HepG2 (cell line): ENCODE measurements around the gene MRPL42. TPM values are rescaled to one million over a fixed set of nuclear protein-coding genes. Genes with fewer than 3 reads are reported as not detected.

Experiments
- ATAC-seq: fragments of 200-7000 bp; cut with Tn5 transposase; 3 replicates; pipeline ENCODE4 v1.9.1; 2020; ENCODE audit warnings: mild to moderate bottlenecking, moderate library complexity
- BruUV-seq: library from RNA; stranded (reverse); fragments of 400-500 nt; replicated peaks from 2 replicates; lab custom pipeline; 2021; lab: Mats Ljungman, UMichigan
- CTCF ChIA-PET: fragments of 300-600 bp; formaldehyde crosslinking; extraction: SDS; loops from one replicate; lab custom pipeline; 2021; ENCODE audit warnings: low total read pairs, inconsistent platforms, low intra/inter-chr PET ratio; lab: Yijun Ruan, JAX
- POLR2A ChIA-PET: fragments of 350-600 bp; sonication (Branson Sonifier 250); formaldehyde crosslinking; loops from one replicate; lab custom pipeline; 2020; ENCODE audit warnings: antibody characterized with exemption, inconsistent platforms; lab: Yijun Ruan, JAX
- DNase-seq: peaks from one replicate; pipeline ENCODE4 v3.0.0-alpha.2; 2015; ENCODE audit warnings: low spot score
- FAIRE-seq: peaks from 3 replicates; lab custom pipeline; 2011; peaks lifted over from hg19 to GRCh38; lab: Jason Lieb, UNC
- H2AFZ ChIP-seq: one replicate; pipeline ENCODE4 v1.6.1; 2011; ENCODE audit warnings: low read length, inconsistent platforms
- H3K27ac ChIP-seq: fragments of 300-600 bp; 3 replicates; pipeline ENCODE4 v1.8.0; 2011; ENCODE audit warnings: mixed run types, mild to moderate bottlenecking, mixed read lengths, low read length, inconsistent platforms; ENCODE audit not compliant: insufficient read depth; ENCODE audit errors: extremely low read length
- H3K27me3 ChIP-seq, 2 experiments: fragments of 200-600 bp in 1 of 2; 2 replicates in 1 of 2; 3 replicates in 1 of 2; pipeline versions ENCODE4 v1.6.0 to v1.8.0; 2011; ENCODE audit warnings: low read length in 2 of 2, mild to moderate bottlenecking in 2 of 2, moderate library complexity in 2 of 2, inconsistent platforms in 1 of 2; ENCODE audit not compliant: insufficient read depth in 2 of 2, control insufficient read depth in 1 of 2
- H3K36me3 ChIP-seq, 2 experiments: fragments of 200-600 bp in 1 of 2; replicated peaks in 1 of 2; 2 replicates in 1 of 2; 3 replicates in 1 of 2; pipeline versions ENCODE4 v1.5.1 to v1.8.0; 2011; ENCODE audit warnings: low read length in 2 of 2, inconsistent platforms in 1 of 2; ENCODE audit not compliant: insufficient read depth in 2 of 2, control insufficient read depth in 1 of 2
- H3K4me1 ChIP-seq: 2 replicates; pipeline ENCODE4 v1.5.1; 2012; ENCODE audit warnings: low read length, inconsistent platforms; ENCODE audit not compliant: insufficient read depth
- H3K4me2 ChIP-seq: 2 replicates; pipeline ENCODE4 v1.6.0; 2011; ENCODE audit warnings: low read depth, low read length, inconsistent platforms
- H3K4me3 ChIP-seq, 3 experiments: fragments of 200-600 bp in 1 of 3; sonication (generic), shearing (Covaris generic) in 1 of 3; replicated peaks in 1 of 3; 2 replicates each; pipeline ENCODE4 v1.5.1; 2011 to 2016; ENCODE audit warnings: low read length in 3 of 3, inconsistent platforms in 2 of 3, low read depth in 2 of 3, mild to moderate bottlenecking in 2 of 3, control low read depth in 1 of 3, mixed read lengths in 1 of 3; ENCODE audit not compliant: insufficient read depth in 1 of 3
- H3K79me2 ChIP-seq: one replicate; pipeline ENCODE4 v1.6.1; 2011; ENCODE audit warnings: low read length, inconsistent platforms; ENCODE audit not compliant: insufficient read depth
- H3K9ac ChIP-seq: 2 replicates; pipeline ENCODE4 v1.6.0; 2011; ENCODE audit warnings: mild to moderate bottlenecking, low read depth, low read length, inconsistent platforms; ENCODE audit not compliant: insufficient read depth
- H3K9me3 ChIP-seq: 2 replicates; pipeline ENCODE4 v1.5.1; 2012; ENCODE audit warnings: mild to moderate bottlenecking, low read length
- H4K20me1 ChIP-seq: 2 replicates; pipeline ENCODE4 v1.6.0; 2011; ENCODE audit warnings: inconsistent platforms, mild to moderate bottlenecking, low read length, moderate library complexity; ENCODE audit not compliant: insufficient read depth
- HES4 ChIP-seq: sonication (generic); formaldehyde crosslinking; IDR thresholded peaks from 2 replicates; pipeline ENCODE4 v1.9.0; 2021; ENCODE audit warnings: mild to moderate bottlenecking, missing genetic modification reagents, borderline replicate concordance
- HNRNPUL1 ChIP-seq: fragments of 200-400 bp; formaldehyde crosslinking; IDR thresholded peaks from 2 replicates; pipeline ENCODE4 v1.6.1; 2017; ENCODE audit warnings: low read depth, mild to moderate bottlenecking, low read length, moderate library complexity
- HOXA9 ChIP-seq: sonication (generic); formaldehyde crosslinking; IDR thresholded peaks from 2 replicates; pipeline ENCODE4 v1.8.1; 2022; ENCODE audit warnings: missing genetic modification reagents, mild to moderate bottlenecking, moderate library complexity, borderline replicate concordance
- MBNL3 ChIP-seq: fragments of 250-450 bp; sonication (Bioruptor Pico); conservative IDR thresholded peaks from 2 replicates; pipeline ENCODE4 v1.8.0; 2022; ENCODE audit warnings: mild to moderate bottlenecking, inconsistent platforms
- RARG ChIP-seq: sonication (generic); formaldehyde crosslinking; IDR thresholded peaks from 2 replicates; pipeline ENCODE4 v1.4.0; 2020; ENCODE audit warnings: low read depth, mild to moderate bottlenecking, missing genetic modification reagents
- ZNF253 ChIP-seq: sonication (generic); formaldehyde crosslinking; IDR thresholded peaks from 2 replicates; pipeline ENCODE4 v1.8.0; 2022; ENCODE audit warnings: mild to moderate bottlenecking, missing genetic modification reagents, borderline replicate concordance
- ZNF563 ChIP-seq: sonication (generic); formaldehyde crosslinking; IDR thresholded peaks from 2 replicates; pipeline ENCODE4 v1.8.0; 2022; ENCODE audit warnings: mild to moderate bottlenecking, moderate library complexity, missing genetic modification reagents
- ZNF572 ChIP-seq: sonication (generic); formaldehyde crosslinking; IDR thresholded peaks from 2 replicates; pipeline ENCODE4 v1.5.1; 2020; ENCODE audit warnings: mild to moderate bottlenecking, missing genetic modification reagents
- WGBS: methylation state at CpG from one replicate; pipeline ENCODE4 v1.1.6; 2017; ENCODE audit warnings: low lambda C conversion rate; 5-methylcytosine and 5-hydroxymethylcytosine counted together
- in situ Hi-C: cut with HindIII; loops from 2 replicates; pipeline ENCODE4 v1.10.0; 2017; ENCODE audit warnings: low pct_unique_long_range_greater_than_20kb; ENCODE audit not compliant: extremely low pct_ligation_motif_present
- intact Hi-C: fragments of 100-400 bp; cut with micrococcal nuclease; formaldehyde crosslinking; loops from one replicate; pipeline ENCODE4 v1.10.0; 2022; ENCODE audit not compliant: unreplicated experiment
- polyA plus RNA-seq, 8 experiments: library from polyadenylated mRNA; depleted of rRNA in 3 of 8; stranded (reverse) in 7 of 8; unstranded in 1 of 8; fragments of >200 nt; fragmentation: Illumina TruSeq in 4 of 8; extraction: Trizol in 4 of 8; gene quantifications; 2 replicates each; pipeline versions ENCODE4 v1.2.1 to v1.2.3, GENCODE V29; 2011 to 2016; ENCODE audit warnings: low read depth in 4 of 8, missing spikeins in 1 of 8, mixed read lengths in 1 of 8; ENCODE audit not compliant: insufficient read depth in 1 of 8
- total RNA-seq, 5 experiments: library from RNA; depleted of rRNA; stranded (reverse); fragments of >200 nt; fragmentation: Illumina TruSeq; extraction: Trizol; gene quantifications; 2 replicates each; pipeline ENCODE4 v1.2.3, GENCODE V29; 2016; ENCODE audit warnings: low read depth in 1 of 5
- TF ChIP-seq, protein P1 (sequence below): IDR thresholded peaks from 2 replicates; pipeline ENCODE4 v1.6.1; 2016; ENCODE audit warnings: missing compliant biosample characterization, missing genetic modification reagents, borderline replicate concordance
- TF ChIP-seq, protein P2 (sequence below): sonication (generic); formaldehyde crosslinking; IDR thresholded peaks from 2 replicates; pipeline ENCODE4 v1.4.0; 2020; ENCODE audit warnings: missing genetic modification reagents; ENCODE audit errors: not compliant biosample characterization

Gene MRPL42
- total and polyA plus RNA-seq, 2 of the 13 experiments (the other 11 are each of a cell fraction or from before 2014, with no cell fraction given), result 93.3 to 148 TPM

DNA sequence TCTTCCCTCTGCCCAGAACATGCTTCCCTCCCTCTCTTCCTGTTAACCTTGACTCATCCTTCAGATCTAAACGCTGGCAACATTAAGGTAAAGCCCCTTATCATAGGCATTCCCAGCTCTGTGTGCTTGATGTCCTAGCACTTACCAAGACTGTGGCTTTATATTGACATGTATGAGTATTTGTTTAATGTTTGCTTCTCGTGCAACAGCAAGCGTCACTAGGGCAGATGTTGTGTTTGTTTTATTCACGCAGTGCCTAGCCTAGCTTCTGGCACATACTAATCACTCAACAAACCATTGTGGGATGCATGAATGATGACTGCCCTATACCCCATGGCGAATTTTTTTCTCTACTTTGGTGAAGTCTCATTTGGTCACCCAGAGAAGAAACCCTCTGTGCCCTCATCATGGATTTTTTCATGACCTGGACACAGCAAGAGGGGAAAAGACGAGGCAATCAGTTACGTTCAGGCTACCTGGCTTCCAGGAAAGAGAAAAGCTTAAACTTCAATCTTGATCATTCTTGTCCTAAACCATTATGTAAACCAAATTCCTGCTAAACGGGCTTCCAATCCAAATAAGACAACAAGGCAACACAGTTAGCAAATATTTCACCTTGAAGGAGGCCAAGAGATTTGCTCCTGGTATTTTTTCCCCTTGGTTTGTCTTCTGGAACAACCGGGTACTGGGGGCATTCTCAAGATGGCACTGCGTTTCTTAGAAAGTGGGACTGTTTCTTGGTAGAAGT, 57.2 kb downstream of the MRPL42 start:
- no peak overlapping the region for H2AFZ ChIP-seq
- H3K9ac ChIP-seq, result no peak overlapping the region
- no peaks in the 10 kb centered on the region; a peak in 1 of 5 replicates for H3K27me3 ChIP-seq
- no peaks in the 10 kb centered on the region for H3K36me3 ChIP-seq
- DNase-seq, result peak; percentile 9
- no TSS peak for BruUV-seq
- H3K79me2 ChIP-seq, result no peaks in the 10 kb centered on the region
- ChIA-PET POLR2A (interaction anchor here (0.6 kb wide), 1 partner anchor 28 kb away, joined by 4 read pairs; no protein-coding TSS in a partner anchor), CTCF (interaction anchor here (2.1 kb wide), 1 partner anchor 577 kb away, joined by 11 read pairs; no protein-coding TSS in a partner anchor)
- no peak overlapping the region for H3K27ac ChIP-seq
- H3K4me1 ChIP-seq, result peaks cover 31% of the 10 kb centered on the region
- TF ChIP-seq HOXA9 (no peak), ZNF563 (CRISPR knock-in tag) (no peak), RARG (CRISPR knock-in tag) (no peak), ZNF572 (CRISPR knock-in tag) (no peak), HNRNPUL1 (no peak), ZNF253 (CRISPR knock-in tag) (no peak), HES4 (CRISPR knock-in tag) (no peak), MBNL3 (CRISPR knock-in tag) (no peak)
- TF ChIP-seq, protein P1, sequence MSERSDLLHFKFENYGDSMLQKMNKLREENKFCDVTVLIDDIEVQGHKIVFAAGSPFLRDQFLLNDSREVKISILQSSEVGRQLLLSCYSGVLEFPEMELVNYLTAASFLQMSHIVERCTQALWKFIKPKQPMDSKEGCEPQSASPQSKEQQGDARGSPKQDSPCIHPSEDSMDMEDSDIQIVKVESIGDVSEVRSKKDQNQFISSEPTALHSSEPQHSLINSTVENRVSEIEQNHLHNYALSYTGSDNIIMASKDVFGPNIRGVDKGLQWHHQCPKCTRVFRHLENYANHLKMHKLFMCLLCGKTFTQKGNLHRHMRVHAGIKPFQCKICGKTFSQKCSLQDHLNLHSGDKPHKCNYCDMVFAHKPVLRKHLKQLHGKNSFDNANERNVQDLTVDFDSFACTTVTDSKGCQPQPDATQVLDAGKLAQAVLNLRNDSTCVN (CRISPR knock-in tag), result no peak
- TF ChIP-seq, protein P2, sequence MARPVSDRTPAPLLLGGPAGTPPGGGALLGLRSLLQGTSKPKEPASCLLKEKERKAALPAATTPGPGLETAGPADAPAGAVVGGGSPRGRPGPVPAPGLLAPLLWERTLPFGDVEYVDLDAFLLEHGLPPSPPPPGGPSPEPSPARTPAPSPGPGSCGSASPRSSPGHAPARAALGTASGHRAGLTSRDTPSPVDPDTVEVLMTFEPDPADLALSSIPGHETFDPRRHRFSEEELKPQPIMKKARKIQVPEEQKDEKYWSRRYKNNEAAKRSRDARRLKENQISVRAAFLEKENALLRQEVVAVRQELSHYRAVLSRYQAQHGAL (CRISPR knock-in tag), result no peak
- H3K4me2 ChIP-seq, result no peak overlapping the region
- intact Hi-C loops, result loop anchor here (1.0 to 2.0 kb wide), 2 partner anchors 40 to 578 kb away; no protein-coding TSS in a partner anchor
- 21% methylated on average over 10 of the region's 10 CpGs for WGBS
- H3K9me3 ChIP-seq, result no peaks in the 10 kb centered on the region
- ATAC-seq, result no peak
- in situ Hi-C loops, result loop anchor here (5.0 kb wide), 1 partner anchor 578 kb away; no protein-coding TSS in a partner anchor
- FAIRE-seq, result no peak
- H3K4me3 ChIP-seq, result no peak overlapping the region
- no peaks in the 10 kb centered on the region for H4K20me1 ChIP-seq
